ENCODE measurements around the gene MT4. TPM values are rescaled to one million over a fixed set of nuclear protein-coding genes. Genes with fewer than 3 reads are reported as not detected.

MT4 gene
- total RNA-seq, 1 donor = not detected

GRCh38 chr16:56617212-56618085 lies 52.6 kb downstream of the MT4 start:
- no peaks in the 10 kb centered on the region for H3K9me3 ChIP-seq (ENCODE audit: low read depth, low read length)
- H3K4me3 ChIP-seq (ENCODE audit: low read length) = no peak overlapping the region
- peaks cover 10% of the 10 kb centered on the region for H3K4me1 ChIP-seq (ENCODE audit: insufficient read depth, low read length)
- peaks cover 29% of the 10 kb centered on the region for H3K27me3 ChIP-seq (ENCODE audit: insufficient read depth, low read length)

- Histone ChIP-seq H3K27me3 (ENCODE audit: insufficient read depth, low read length) (peaks cover 29% of the 10 kb centered on the region), H3K4me1 (ENCODE audit: insufficient read depth, low read length) (peaks cover 10% of the 10 kb centered on the region), H3K9me3 (ENCODE audit: low read depth, low read length) (no peaks in the 10 kb centered on the region), H3K4me3 (ENCODE audit: low read length) (no peak overlapping the region)
Measured at GRCh38 chr16:56618138-56618537, 53.3 kb downstream of the MT4 start.

Other genes with a start within 250 kb of the MT4 start
- gene AMFR, start 139.5 kb upstream of the MT4 start, total RNA-seq = 193 TPM
- gene NUDT21, start 113.7 kb upstream of the MT4 start, total RNA-seq = 67.6 TPM
- gene OGFOD1, start 113.5 kb upstream of the MT4 start, total RNA-seq = 20.6 TPM
- 36.7 TPM for gene BBS2, start 45.0 kb upstream of the MT4 start, total RNA-seq
- 0.31 TPM for gene MT3, start 24.5 kb downstream of the MT4 start, total RNA-seq
- gene MT2A, start 43.5 kb downstream of the MT4 start, total RNA-seq = 10.9 TPM
- gene MT1E, start 60.7 kb downstream of the MT4 start, total RNA-seq = 1.7 TPM
- gene MT1M, start 67.6 kb downstream of the MT4 start, total RNA-seq = not detected
- not detected for gene MT1A, start 73.6 kb downstream of the MT4 start, total RNA-seq
- gene MT1B, start 86.8 kb downstream of the MT4 start, total RNA-seq = not detected
- 3.3 TPM for gene MT1F, start 92.9 kb downstream of the MT4 start, total RNA-seq
- gene MT1G, start 103.0 kb downstream of the MT4 start, total RNA-seq = not detected
- gene MT1H, start 104.7 kb downstream of the MT4 start, total RNA-seq = not detected
- 28.8 TPM for gene MT1X, start 117.4 kb downstream of the MT4 start, total RNA-seq
- gene NUP93, start 165.1 kb downstream of the MT4 start, total RNA-seq = 51.1 TPM